NK-92 (cell line): ENCODE data around the gene HERC2.
"Not testable (repeated sequence)": the region's sequence is repeated elsewhere in the genome, so short reads cannot be mapped to it uniquely, and the experiment has no call there.

Source experiments
- DNase-seq: peaks from one replicate; lab custom pipeline; 2025; ENCODE audit not compliant: unreplicated experiment; lab: John Stamatoyannopoulos, UW

Gene HERC2

DNA sequence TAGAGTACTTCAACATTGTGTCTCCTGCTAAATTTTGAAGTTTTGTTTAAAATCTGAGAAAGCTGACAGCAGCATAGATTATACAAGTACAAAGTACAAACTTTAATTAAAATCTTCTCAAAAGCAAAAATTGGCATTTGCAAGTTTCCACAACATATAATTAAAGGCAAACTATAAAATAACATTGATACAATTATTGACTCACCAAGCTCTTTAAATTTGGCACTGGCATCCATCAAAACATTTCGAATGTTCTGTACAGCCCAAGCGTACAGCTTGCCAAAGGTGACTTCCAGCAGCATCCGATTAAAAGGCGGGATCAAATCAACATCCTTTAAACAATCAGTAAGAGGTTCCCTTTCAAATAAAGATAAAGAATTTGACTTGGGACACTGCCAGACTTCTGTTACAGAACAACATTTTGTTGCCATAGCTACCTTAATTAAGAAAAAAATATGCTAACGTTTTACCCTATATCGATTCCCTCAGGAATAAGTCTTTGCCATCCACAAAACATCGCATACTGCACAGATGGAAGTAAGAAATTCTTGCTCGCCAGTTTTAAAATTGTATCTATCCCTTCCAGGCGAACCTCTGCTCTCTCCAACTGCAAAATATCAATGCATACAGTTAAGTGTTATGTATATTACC lies 92.9 kb downstream of the HERC2 start:
- not testable (repeated sequence) for DNase-seq

DNA sequence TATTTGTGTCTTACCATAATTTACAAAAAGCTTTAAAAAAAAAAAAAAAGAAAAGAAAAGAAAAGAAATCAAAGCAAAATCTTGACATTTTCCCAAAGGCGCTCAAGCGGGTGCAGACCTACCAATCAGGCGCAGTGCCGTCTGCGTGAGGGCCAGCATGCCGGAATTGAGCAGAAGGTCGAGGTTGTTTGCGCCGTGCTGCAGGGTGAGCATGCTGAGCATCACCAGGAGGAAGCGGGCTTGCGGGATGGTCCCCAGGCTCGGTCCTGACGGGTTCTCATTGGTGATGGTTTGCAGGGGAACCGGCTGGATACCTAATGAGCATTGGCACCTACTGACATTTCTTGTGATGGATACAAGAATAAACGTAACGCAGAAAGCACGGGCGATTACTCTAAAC lies 93.9 kb downstream of the HERC2 start:
- no peak for DNase-seq

DNA sequence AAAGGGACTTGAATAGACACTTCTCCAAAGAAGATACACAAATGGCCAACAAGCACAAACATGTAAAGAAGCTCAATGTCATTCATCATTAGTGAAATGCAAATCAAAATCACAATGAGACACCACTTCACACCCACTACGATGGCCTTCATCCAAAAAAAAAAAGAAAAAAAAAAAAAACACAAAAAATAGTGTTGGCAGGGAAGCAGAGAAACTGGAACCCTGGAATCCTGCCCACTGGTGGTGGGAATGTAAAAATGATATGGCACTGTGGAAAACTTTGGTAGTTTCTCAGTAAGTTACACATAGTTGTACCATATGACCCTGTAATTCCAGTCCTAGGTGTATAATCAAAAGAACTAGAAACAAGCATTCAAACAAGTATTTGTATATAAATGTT lies 94.7 kb downstream of the HERC2 start:
- DNase-seq, result not testable (repeated sequence)

DNA sequence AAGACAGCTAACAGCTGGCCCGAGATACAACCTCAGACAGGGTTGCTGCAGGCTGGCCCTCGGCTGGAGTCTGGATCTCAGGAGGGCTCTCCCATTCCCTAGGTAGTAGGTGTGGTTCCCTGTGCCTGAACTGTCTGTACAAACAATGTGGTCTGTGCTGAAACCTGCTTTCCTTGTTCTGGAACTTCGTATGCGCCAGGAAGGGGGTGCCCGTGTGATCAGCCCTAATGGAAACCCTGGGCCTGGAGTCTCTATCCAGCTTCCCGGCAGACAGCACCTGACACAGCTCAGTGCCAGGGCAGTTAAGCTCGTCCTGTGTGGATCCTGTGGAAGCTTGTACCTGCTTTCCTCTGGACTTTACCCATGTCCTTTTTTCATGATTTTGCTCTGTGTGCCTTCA lies 99.4 kb downstream of the HERC2 start:
- not testable (repeated sequence) for DNase-seq

DNA sequence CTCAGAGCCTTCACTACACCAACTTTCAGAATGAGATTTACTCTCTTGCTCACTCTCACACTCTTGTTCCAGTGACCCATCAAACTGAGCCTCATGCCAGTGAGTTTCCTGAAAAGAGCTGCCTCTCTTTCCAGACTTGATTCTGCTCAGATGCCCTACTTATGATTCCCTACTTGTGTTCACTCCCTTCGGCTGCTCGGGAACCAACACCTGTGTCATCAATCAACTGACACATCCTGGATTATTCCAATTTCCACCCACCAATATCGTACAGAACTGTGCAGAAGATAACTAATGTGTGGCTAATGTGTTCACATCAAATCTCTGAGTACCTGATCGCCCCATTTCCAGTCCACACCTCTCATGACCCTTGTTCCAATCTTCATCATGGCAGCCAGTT lies 100.3 kb downstream of the HERC2 start:
- not testable (repeated sequence) for DNase-seq

DNA sequence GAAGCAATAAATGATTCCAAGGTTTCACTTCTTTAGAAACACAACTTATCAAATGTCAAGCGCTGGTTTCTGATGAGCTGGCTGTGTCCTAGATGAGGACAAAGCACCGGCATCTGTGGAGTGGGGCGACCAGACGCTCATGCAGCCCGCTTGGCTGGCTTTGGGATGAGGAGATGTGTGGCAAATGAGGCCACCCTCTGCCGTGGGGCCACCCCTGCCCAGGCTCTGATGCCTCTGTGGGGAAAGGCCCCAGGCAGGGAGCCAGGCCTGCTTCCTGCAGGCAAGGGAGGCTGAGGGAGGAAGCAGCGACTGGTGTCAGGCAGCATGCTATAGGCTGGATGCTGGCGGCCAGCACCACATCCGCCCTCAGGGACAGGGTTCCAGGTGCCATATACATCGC lies 102.9 kb downstream of the HERC2 start:
- DNase-seq, result no peak

DNA sequence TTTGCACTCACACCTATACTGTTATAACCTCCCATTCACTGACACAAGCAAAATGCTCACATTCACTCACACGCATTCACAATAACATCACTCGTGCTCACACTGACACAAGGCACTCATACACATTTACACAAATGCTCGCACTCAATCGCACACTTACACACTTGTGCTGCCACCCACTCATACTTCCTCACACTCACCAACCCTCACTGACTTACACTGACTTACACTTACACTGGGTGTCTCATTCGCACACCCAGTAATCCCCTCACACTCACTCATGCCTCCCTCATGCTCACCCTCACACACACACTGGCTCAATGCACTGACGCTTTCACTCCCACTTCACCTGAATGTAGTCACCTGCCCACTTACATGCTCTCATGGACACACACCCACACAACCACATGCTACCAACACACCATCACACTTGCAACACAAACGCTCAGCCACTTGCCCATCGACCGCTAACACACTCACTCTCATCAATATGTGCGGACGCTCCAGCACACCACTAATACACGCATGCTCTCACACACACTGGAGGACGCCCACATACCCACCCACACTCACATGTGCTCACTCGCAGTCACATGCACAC lies 104.9 kb downstream of the HERC2 start:
- not testable (repeated sequence) for DNase-seq

DNA sequence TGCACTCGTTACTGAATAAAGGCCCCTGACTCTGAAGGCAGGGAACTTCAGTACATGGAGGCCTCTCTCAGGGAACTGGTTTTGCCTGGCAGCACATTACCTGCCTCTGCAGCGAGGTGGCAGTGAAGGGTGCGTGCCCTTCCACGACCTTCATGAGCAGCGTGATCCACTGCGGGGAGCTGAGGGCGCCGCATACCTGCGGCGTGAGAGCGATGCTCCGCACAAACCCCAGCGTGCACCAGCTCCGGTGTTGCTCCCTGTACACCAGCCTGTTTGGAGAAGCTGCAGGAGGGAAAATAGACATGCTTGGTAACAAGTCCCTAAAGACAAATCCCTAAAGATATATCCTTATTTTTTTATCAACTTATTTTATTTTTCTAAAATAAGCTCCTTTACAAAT lies 106.5 kb downstream of the HERC2 start:
- DNase-seq, result not testable (repeated sequence)

DNA sequence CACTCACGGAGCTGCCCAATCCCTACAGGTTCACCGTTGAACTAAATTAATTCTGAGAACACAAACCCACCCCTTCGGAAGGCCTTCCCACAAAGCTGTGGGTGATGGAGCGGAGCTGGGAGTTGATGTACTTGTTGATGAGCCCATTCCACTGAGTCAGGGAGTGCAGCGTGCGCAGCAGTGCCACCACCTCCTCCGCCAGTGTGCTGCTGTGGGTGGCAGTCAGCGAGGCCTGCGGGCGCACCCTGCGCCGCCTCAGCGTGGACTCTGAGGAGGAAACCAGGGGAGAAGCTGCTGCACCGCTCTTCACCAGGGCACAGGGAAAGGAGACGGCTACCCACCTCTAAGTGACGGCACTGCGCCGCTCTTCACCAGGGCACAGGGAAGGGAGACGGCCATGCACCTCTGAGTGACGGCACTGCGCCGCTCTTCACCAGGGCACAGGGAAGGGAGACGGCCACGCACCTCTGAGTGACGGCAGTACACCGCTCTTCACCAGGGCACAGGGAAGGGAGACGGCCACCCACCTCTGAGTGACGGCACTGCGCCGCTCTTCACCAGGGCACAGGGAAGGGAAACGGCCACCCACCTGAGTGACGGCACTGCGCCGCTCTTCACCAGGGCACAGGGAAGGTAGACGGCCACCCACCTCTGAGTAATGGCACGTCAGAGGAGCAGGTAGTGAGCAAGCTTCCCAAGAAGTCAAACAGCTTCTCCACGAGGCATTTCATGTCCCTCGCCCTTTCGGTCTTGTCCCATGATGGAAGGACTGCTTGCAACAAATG lies 107.8 kb downstream of the HERC2 start:
- not testable (repeated sequence) for DNase-seq

DNA sequence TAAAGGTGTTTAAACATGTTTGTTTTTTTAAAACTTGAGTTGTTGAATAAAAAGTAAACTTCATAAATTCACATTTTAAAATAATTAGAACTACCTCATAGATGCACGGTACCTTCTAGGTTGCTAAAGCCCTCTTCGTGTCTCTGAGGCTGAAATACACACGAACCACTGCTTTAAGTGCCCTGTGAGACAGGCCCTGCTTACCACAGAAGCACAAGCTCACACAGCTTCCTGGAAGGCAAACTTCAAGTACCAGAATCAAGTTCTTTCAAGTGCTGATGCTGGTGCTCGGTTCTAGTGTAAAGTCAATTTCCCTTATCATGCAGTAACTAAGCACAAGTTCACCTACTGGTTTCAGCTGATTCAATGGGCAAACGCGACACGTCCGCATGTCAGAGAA lies 108.6 kb downstream of the HERC2 start:
- not testable (repeated sequence) for DNase-seq

DNA sequence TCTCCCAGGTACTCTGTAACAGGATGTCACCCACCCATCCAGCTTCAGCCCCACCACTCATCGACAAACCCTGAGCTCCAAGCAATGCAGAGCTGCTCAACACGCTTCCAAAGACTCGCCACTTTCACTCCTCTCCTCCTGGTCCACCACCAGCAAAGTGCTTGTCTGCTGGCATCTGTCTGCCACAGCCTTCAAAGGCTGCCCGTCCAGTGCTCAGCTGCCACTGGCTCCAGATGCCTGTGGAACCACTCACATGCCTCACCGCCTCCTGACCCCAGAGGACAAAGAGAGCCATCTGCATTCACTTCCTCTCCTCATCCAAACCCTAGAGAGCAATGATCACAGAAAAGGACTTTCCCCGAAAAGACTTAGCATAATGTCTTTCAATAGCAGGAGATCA lies 113.4 kb downstream of the HERC2 start:
- no peak for DNase-seq

DNA sequence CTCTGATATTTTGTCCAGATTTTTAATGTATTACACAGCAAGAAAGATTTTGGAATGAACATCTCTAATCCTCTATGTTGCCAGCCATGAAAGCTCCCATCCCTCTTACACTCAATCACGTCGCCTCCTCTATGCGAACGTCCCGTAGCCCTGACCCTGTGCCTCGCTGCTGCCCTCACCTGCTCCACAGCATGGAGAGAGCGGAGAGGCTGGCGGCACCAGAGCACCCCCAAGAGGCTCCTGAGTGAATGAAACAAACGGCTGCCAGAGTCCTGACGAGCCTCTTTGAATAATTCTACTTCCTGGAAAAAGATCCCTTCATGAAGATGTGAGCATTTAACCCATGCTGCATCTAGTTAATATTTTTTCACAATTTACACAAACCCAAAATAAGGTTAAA lies 116.3 kb downstream of the HERC2 start:
- DNase-seq, result not testable (repeated sequence)

DNA sequence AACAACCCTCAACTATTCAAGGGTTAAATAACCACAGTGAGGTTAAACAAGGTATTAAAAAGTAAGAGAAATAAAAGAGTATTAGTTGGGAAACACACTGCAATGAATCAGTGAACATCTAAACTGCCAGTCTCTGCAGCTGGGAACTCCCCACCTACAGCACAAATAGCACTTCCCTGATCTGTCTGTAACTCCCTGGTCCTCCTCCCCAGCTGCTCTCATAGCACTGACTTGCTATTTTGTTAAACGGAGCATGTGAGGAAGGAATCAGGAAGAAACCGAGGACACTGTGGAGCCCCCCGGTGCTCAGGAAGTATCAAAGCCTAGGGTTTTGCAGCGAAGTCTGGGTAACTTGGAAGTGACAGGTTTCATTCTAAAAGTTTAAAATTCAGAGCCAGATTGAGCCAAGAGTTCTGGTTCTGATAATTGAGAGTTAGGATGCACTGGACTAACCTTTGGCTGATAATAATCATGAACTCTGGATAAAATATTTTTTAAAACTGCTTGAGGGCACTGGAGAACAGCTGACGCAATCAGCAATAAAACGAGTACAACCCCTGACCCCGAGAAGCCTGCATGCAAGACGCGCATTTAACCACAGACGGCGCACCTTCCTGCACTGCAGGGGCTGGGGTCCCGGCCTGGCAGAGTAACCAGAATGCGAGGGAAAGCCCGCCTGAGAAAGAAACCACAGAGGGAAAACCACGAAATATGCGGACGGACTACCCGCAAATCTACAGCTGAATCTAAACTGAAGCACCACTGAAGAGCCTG lies 118.7 kb downstream of the HERC2 start:
- DNase-seq, result not testable (repeated sequence)

DNA sequence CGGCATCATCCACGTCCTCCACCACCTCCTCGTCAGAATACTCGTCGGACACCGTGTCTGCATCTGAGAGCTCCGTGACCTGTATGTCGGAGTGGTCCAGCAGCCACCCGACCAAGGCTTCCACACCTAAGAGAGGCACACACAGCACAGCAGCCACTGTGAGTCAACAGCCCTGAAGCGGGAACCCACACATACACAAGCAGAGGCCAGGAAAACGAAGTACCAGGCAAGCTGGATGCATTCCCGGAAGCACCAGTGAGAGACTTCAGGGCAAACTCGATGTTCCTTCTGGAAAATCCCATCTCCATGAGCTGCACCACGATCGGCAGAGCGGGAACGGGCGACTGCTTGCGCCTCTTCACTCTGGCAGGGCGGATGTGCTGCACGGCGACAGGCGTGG lies 119.9 kb downstream of the HERC2 start:
- DNase-seq, result not testable (repeated sequence)

DNA sequence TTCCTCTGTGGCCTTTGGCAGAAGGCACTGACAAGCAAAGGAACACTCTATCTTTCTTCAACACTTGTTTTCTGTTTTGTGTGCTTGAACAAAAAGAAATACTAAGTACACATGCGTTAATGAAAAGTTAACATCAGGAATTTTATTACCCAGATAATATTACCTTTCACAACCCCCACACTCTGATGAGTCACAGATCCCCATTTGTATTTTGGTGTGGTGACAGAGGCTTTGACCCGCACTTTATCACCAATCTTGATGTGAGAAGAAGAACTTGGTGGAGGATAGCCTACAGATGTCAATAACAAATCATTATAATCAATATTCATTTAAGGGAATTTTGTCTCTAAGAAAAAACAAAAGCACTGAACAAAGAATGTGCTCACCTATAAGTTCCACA lies 123.8 kb downstream of the HERC2 start:
- not testable (repeated sequence) for DNase-seq

DNA sequence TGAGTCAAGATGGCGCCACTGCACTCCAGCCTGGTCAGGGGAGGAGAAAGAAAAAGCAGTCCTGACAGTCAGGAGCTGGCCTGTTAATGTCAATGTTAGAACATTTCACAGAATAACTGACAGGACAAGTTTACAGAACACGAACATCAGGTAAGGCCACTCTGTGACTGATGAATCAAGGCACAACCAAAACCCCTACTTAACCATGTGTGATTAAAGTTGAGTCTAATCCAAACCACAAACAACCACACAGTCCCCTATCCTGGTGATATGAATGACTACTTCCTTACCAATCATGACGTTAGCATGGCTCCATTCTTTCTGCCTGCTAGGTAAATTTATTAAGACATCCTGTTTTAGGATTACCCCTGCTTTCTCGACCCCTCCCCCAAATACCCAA lies 124.3 kb downstream of the HERC2 start:
- DNase-seq, result not testable (repeated sequence)

DNA sequence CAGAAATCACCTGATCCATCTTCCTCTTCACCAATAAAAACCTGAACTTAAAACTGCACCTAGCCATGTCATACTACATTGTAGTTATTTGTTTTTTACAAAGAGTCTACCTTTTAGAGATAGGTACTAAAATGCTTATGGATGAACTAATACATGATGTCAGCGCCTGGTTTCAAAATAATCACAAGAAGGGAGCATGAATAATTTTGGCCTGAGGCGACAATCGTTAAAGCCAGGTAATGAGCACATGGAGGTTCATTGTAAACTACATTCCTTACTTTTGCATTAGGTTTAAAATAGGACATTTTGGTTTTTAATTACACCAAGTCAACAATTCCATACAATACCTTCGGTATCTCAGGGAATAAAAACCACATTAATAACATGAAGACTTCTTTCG lies 125.4 kb downstream of the HERC2 start:
- not testable (repeated sequence) for DNase-seq

DNA sequence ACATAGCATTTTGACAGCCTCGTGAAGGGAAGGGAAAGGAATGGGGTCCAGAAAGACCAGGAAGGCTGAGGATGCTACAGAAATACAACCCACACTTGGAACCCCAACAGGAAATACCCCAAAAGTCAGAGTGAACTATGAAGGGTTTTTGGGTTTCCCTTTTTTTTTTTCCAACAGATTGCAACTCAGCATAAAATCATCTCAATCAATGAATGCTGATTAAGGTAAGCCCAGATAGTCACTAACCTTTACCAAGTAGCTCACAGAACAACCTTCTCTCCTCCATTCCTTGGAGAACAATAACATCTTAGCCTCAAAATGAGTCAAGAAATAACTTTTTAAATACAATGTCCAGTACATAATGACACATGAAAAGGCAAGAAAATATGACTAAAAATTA lies 129.2 kb downstream of the HERC2 start:
- no peak for DNase-seq

DNA sequence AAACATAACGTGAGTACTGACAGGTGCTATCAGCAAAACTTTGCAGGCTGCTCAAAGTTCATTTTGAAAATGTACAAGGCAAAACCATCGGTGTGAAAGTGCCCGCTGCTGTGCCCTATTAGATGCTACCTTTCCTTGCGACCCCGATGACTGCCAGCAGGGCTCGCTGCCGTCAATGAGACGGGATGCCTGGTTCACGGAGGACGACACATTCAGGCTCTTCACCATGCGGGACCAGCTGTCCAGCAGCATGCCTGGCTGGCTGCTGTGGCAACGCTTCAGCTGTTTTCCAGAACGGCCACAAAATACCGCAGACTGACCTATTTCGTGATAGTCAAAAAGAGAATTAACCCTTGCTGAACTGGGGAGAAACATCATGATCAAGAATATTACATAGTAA lies 130.1 kb downstream of the HERC2 start:
- no peak for DNase-seq

DNA sequence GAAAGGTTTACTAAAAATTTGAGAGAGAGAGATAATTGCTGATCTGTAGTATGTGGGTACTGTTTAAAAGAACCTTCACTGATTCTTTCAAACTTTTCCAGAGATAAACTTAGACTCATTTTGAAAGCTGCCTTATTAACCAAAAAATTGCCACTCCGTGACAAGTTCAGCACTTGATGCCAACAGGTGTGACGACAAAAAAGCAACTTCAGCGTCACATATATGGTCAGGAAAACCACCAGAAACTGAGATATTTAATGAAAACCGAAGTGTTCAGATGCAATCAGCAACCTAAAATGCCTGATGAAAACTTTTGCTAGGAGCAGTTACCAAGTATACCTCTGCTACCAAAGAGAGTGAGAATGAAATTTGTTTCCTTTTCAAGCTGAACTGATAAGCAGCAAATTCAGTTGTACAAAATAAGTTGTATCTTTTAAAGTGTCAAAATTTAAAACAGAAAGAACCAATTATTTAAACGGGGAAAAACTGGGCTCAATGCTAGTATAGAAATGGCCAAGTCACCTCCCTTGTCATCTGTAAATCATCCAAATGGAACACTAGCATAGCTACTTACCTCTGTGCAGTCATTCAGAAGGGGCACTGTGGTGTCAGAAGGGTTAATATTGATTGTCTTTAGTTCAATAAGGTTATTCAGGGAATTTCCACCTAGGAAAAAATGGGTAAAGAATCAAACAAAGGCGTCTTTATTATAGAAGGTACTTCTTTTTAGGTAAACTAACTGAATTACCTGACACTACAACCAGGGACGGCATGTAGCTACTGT lies 131.4 kb downstream of the HERC2 start:
- no peak for DNase-seq
